Upper lobe of left lung (tissue), 6 donors: ENCODE measurements around the gene PSMD1. TPM values are rescaled to one million over a fixed set of nuclear protein-coding genes. Genes with fewer than 3 reads are reported as not detected.

Source experiments
- ATAC-seq, 2 donors: fragments of 200-7000 bp; cut with Tn5 transposase; one replicate each; pipeline ENCODE4 v1.9.1; 2022; ENCODE audit warnings: mild to moderate bottlenecking in 2 of 2, moderate library complexity in 2 of 2; ENCODE audit not compliant: low FRiP score in 2 of 2
- DNase-seq, 2 donors: peaks; one replicate each; pipeline ENCODE4 v3.0.0-alpha.2; 2019 to 2020
- H3K27ac ChIP-seq, 4 donors: fragments of 200-600 bp; sonication (generic); one replicate each; pipeline ENCODE4 v1.5.1; 2016 to 2019
- H3K27me3 ChIP-seq, 4 donors: fragments of 200-600 bp; sonication (generic); one replicate each; pipeline ENCODE4 v1.5.1; 2017 to 2019
- H3K36me3 ChIP-seq, 4 donors: fragments of 200-600 bp; sonication (generic); one replicate each; pipeline ENCODE4 v1.5.1; 2016 to 2019
- H3K4me1 ChIP-seq, 4 donors: fragments of 200-600 bp; sonication (generic); one replicate each; pipeline ENCODE4 v1.5.1; 2018 to 2019
- H3K4me3 ChIP-seq, 4 donors: fragments of 200-600 bp; sonication (generic); one replicate each; pipeline ENCODE4 v1.5.1; 2017 to 2019; ENCODE audit warnings: mild to moderate bottlenecking in 2 of 4, moderate library complexity in 1 of 4
- H3K9me3 ChIP-seq, 4 donors: fragments of 200-600 bp; sonication (generic); one replicate each; pipeline ENCODE4 v1.5.1; 2018 to 2019
- EP300 ChIP-seq, 4 donors: sonication (generic); formaldehyde crosslinking; IDR thresholded peaks; one replicate each; pipeline ENCODE4 v1.5.1; 2017; ENCODE audit warnings: antibody characterized with exemption in 4 of 4, control low read depth in 2 of 4
- POLR2A ChIP-seq, 4 donors: fragments of 450-650 bp; IDR thresholded peaks; one replicate each; pipeline ENCODE4 v1.5.1; 2016 to 2017; ENCODE audit warnings: antibody characterized with exemption in 4 of 4, mild to moderate bottlenecking in 2 of 4
- POLR2AphosphoS5 ChIP-seq, 2 donors: sonication (generic); formaldehyde crosslinking; IDR thresholded peaks; one replicate each; pipeline ENCODE4 v1.5.1; 2017; ENCODE audit warnings: antibody characterized with exemption in 2 of 2
- WGBS, 2 donors: methylation state at CpG; one replicate each; pipeline ENCODE4 v1.1.5; 2017 to 2018; 5-methylcytosine and 5-hydroxymethylcytosine counted together
- total RNA-seq, 6 donors: library from RNA; depleted of rRNA in 4 of 6; stranded (reverse); fragments of >200 nt in 4 of 6; gene quantifications; one replicate each; pipeline versions ENCODE4 v1.1.0 to v1.2.1, GENCODE V29; 2016 to 2021
- TF ChIP-seq, protein P1 (sequence below), 6 experiments: fragments of 450-650 bp in 4 of 6; fragments of 200-600 bp in 2 of 6; sonication (generic) in 2 of 6; IDR thresholded peaks; one replicate each; pipeline ENCODE4 v1.5.1; 2016 to 2019; ENCODE audit warnings: antibody characterized with exemption in 6 of 6
- donor health status: DM: no; HTN: no; CAD: no; lungs with moderate emphysema.
- donor health status: DM: no; HTN: yes; CAD: no; lungs with severe emphysema.

PSMD1 gene
- total RNA-seq, 6 donors from 2014 or later = 24.6 to 68.1 (median 57.0) TPM

- no peak for DNase-seq
- TF ChIP-seq EP300 (IDR thresholded peaks at IDR 0.05) = no peak
- no peak for TF ChIP-seq POLR2A (IDR thresholded peaks at IDR 0.05)
- TF ChIP-seq, protein P1, sequence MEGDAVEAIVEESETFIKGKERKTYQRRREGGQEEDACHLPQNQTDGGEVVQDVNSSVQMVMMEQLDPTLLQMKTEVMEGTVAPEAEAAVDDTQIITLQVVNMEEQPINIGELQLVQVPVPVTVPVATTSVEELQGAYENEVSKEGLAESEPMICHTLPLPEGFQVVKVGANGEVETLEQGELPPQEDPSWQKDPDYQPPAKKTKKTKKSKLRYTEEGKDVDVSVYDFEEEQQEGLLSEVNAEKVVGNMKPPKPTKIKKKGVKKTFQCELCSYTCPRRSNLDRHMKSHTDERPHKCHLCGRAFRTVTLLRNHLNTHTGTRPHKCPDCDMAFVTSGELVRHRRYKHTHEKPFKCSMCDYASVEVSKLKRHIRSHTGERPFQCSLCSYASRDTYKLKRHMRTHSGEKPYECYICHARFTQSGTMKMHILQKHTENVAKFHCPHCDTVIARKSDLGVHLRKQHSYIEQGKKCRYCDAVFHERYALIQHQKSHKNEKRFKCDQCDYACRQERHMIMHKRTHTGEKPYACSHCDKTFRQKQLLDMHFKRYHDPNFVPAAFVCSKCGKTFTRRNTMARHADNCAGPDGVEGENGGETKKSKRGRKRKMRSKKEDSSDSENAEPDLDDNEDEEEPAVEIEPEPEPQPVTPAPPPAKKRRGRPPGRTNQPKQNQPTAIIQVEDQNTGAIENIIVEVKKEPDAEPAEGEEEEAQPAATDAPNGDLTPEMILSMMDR (IDR thresholded peaks at IDR 0.05) = no peak
- TF ChIP-seq POLR2AphosphoS5 (IDR thresholded peaks at IDR 0.05) = no peak
- no peak overlapping the region for H3K4me3 ChIP-seq
- peaks cover 31 to 46% (median 39%) of the 10 kb centered on the region in 4 donors for H3K4me1 ChIP-seq
- no peaks in the 10 kb centered on the region for H3K27me3 ChIP-seq
- peak overlapping the region in 3 of 4 donors; percentile 37 to 55 (median 47) for H3K27ac ChIP-seq
- no peaks in the 10 kb centered on the region for H3K36me3 ChIP-seq
- H3K9me3 ChIP-seq = no peaks in the 10 kb centered on the region
- 83 to 91% methylated on average over 6 to 7 of the region's 7 CpGs for WGBS, 2 donors
- ATAC-seq = no peak
These were observed 129.7 kb downstream of the PSMD1 start for GRCh38 chr2:231186325-231186724.

DNA sequence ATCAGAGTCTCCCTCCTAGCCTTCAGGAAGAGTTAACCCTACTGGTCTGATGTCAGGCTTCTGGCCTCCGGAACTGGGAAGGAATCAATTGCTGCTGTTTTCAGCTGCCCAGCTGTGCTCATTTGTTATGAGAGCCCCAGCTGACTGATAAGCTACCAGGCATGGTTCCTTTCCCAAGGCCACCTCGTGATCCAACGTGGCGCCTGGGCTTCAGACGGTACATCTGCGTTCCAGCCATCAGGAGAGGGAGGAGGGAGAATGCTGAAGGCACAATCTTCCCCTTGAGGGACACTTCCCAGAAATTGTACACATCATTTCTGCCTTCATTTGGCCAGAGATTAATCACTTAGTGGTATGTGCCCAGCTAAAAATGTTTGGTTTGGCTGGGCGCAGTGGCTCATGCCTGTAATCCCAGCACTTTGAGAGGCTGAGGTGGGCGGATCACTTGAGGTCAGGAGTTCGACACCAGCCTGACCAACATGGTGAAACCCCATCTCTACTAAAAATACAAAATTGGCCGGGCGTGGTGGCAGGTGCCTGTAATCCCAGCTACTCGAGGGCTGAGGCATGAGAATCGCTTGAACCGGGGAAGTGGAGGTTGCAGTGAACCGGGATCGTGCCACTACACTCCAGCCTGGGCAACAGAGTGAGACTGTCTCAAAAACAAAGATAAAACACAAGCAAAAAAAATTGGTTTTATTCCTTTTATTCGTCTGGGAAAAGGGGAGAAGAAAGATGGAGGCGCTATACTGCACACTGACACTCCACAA, 131.3 kb downstream of the PSMD1 start:
- ATAC-seq (peak in 1 of 2 donors; percentile 1), DNase-seq (no peak)
- Histone ChIP-seq H3K9me3 (no peaks in the 10 kb centered on the region), H3K4me3 (no peak overlapping the region), H3K27ac (peak overlapping the region in 2 of 4 donors; percentile 6 to 30), H3K4me1 (peaks cover 24 to 36% (median 35%) of the 10 kb centered on the region in 4 donors), H3K27me3 (no peaks in the 10 kb centered on the region), H3K36me3 (no peaks in the 10 kb centered on the region)
- TF ChIP-seq POLR2A (IDR thresholded peaks at IDR 0.05) (no peak), POLR2AphosphoS5 (IDR thresholded peaks at IDR 0.05) (peak in 1 of 2 donors; percentile 16)
- 80 to 82% methylated on average over 16 to 18 of the region's 18 CpGs for WGBS, 2 donors

DNA sequence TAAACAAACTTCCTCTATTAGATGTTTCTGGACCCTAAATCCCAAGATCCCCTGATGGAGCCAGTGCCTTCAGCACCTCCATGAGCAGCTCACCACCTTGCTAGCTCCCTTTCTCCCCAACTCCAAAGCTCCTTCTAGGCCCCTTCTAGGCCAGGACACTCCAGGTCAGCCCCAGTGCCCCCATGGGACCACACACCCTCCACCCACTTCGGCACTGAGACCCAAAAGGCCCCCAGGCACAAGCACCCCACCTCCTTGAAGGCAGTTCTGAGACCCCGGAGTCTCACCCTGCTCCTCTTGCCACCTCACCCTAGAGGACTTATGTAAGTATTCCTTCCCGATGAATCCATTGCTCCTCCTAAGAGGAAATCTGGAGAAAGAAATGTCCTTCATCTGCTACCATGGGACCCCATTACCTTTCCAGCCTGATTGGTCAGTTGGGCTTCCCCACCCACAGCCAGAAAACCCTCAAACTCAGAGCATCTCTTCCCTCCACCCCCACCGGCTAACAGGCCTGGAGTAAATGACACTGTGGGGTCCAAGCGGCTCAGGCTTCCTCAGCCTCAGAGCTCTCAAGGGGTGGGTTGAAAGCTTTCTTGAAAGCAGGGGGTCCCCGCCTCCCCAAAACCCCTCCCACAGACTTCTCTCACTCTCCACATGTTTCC, 132.0 kb downstream of the PSMD1 start:
- WGBS, 2 donors = 96% methylated on average over 3 to 6 of the region's 6 CpGs
- peaks cover 24 to 36% (median 35%) of the 10 kb centered on the region in 4 donors for H3K4me1 ChIP-seq
- no peaks in the 10 kb centered on the region for H3K36me3 ChIP-seq
- no peaks in the 10 kb centered on the region for H3K27me3 ChIP-seq
- DNase-seq (no peak), ATAC-seq (no peak)
- no peak overlapping the region for H3K4me3 ChIP-seq
- peak overlapping the region in 2 of 4 donors; percentile 85 to 91 for H3K27ac ChIP-seq
- TF ChIP-seq EP300 (IDR thresholded peaks at IDR 0.05) (no peak), POLR2AphosphoS5 (IDR thresholded peaks at IDR 0.05) (no peak), POLR2A (IDR thresholded peaks at IDR 0.05) (no peak)
- TF ChIP-seq, protein P1 (IDR thresholded peaks at IDR 0.05) = no peak
- H3K9me3 ChIP-seq = no peaks in the 10 kb centered on the region

GRCh38 chr2:231189171-231189530, 132.5 kb downstream of the PSMD1 start:
- Histone ChIP-seq H3K36me3 (no peaks in the 10 kb centered on the region), H3K9me3 (no peaks in the 10 kb centered on the region), H3K27me3 (no peaks in the 10 kb centered on the region), H3K27ac (peak overlapping the region in 3 of 4 donors; percentile 85 to 91 (median 86)), H3K4me1 (peaks cover 24 to 36% (median 35%) of the 10 kb centered on the region in 4 donors), H3K4me3 (no peak overlapping the region)
- TF ChIP-seq, protein P1 (IDR thresholded peaks at IDR 0.05) = no peak
- no peak for TF ChIP-seq POLR2AphosphoS5 (IDR thresholded peaks at IDR 0.05)
- DNase-seq = no peak
- ATAC-seq = no peak
- 97% methylated on average over 8 of the region's 8 CpGs; no CpG with 5 or more reads in 1 of the 2 donors for WGBS, 2 donors
